Measurements from ENCODE around the gene ARIH2.

GRCh38 chr3:48974076-48974864 lies 55.6 kb downstream of the ARIH2 start:
- no peak for TF ChIP-seq CTCF (IDR thresholded peaks at IDR 0.05)
- TF ChIP-seq POLR2A (IDR thresholded peaks at IDR 0.05) = no peak
- no peak for TF ChIP-seq POLR2AphosphoS5 (IDR thresholded peaks at IDR 0.05)
- TF ChIP-seq EP300 (IDR thresholded peaks at IDR 0.05) = no peak

All from stomach (tissue), 4 donors.